ENCODE results near the gene ASNS.

DNA sequence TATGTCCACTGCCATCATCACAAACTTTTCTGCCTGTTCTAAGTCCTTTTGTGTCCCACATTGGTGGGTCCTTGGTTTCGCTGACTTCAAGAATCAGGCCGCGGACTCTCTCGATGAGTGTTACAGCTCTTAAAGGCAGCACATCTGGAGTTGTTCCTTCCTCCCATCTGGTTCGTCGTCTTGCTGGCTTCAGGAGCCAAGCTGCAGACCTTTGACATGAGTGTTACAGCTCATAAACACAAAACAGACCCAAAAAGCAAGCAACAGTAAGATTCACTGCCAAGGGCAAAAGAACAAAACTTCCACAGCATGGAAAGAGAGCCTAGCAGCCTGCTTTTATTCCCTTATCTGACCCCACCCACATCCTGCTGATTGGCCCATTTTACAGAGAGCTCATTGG, 30.2 kb downstream of the ASNS start:
- TF ChIP-seq, protein P1, sequence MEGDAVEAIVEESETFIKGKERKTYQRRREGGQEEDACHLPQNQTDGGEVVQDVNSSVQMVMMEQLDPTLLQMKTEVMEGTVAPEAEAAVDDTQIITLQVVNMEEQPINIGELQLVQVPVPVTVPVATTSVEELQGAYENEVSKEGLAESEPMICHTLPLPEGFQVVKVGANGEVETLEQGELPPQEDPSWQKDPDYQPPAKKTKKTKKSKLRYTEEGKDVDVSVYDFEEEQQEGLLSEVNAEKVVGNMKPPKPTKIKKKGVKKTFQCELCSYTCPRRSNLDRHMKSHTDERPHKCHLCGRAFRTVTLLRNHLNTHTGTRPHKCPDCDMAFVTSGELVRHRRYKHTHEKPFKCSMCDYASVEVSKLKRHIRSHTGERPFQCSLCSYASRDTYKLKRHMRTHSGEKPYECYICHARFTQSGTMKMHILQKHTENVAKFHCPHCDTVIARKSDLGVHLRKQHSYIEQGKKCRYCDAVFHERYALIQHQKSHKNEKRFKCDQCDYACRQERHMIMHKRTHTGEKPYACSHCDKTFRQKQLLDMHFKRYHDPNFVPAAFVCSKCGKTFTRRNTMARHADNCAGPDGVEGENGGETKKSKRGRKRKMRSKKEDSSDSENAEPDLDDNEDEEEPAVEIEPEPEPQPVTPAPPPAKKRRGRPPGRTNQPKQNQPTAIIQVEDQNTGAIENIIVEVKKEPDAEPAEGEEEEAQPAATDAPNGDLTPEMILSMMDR (IDR thresholded peaks at IDR 0.05): no peak
- no peak for TF ChIP-seq POLR2A (IDR thresholded peaks at IDR 0.05)

Data from thyroid gland (tissue), 4 donors.